ENCODE results near the gene CYSTM1.

DNA sequence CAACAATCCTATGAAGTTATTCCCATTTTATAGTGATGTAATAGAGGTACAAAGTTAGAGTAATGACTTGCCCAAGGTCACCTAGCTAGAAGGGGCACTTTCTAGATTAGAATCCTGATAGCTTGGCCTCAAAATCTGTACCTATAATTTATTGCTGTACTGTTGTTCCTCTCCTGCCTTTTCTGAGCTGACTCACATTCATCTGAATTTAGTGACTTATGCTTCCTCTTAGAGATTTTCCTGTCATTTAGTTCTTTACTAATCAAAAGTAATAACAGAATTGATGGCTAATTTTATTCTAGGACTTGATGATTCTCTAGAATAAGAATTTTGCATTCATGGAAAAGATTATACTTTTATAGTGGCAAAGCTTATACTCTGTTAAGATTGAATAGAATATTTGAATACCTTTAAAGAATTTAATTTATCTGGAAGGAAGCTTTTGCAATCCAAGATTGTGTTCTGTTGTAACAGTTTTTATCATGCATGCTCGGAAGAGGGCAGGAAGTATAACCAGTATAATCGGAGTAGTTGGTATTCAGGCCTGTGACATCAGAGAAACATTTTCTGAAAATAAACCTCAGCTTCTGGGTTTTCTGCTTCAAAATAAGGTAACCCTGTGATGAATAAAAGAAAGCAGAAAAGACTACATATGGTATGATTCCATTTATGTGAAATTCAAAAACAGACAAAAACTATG is 21.3 kb downstream of the CYSTM1 start:
- TF ChIP-seq, protein P1, sequence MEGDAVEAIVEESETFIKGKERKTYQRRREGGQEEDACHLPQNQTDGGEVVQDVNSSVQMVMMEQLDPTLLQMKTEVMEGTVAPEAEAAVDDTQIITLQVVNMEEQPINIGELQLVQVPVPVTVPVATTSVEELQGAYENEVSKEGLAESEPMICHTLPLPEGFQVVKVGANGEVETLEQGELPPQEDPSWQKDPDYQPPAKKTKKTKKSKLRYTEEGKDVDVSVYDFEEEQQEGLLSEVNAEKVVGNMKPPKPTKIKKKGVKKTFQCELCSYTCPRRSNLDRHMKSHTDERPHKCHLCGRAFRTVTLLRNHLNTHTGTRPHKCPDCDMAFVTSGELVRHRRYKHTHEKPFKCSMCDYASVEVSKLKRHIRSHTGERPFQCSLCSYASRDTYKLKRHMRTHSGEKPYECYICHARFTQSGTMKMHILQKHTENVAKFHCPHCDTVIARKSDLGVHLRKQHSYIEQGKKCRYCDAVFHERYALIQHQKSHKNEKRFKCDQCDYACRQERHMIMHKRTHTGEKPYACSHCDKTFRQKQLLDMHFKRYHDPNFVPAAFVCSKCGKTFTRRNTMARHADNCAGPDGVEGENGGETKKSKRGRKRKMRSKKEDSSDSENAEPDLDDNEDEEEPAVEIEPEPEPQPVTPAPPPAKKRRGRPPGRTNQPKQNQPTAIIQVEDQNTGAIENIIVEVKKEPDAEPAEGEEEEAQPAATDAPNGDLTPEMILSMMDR (conservative IDR thresholded peaks at IDR 0.05), result no peak
- TF ChIP-seq EZH2 (IDR thresholded peaks at IDR 0.05; ENCODE audit: low read depth), result no peak
